Measurements from ENCODE around the gene ACTRT2.

GRCh38 chr1:3065396-3065795, 44.1 kb downstream of the ACTRT2 start:
- TF ChIP-seq POLR2AphosphoS5 (IDR thresholded peaks at IDR 0.05) (no peak), POLR2A (IDR thresholded peaks at IDR 0.05) (no peak), CTCF (IDR thresholded peaks at IDR 0.05) (no peak)
